Fibroblast of mammary gland (primary cell): ENCODE measurements around the gene KIF26B.

Experiments
- DNase-seq: peaks from one replicate; pipeline ENCODE4 v3.0.0-alpha.2; 2010; ENCODE audit warnings: low read depth
- H3K4me3 ChIP-seq: 2 replicates; pipeline ENCODE4 v1.5.1; 2011; ENCODE audit warnings: low read depth, mild to moderate bottlenecking, low read length, moderate library complexity; ENCODE audit not compliant: control insufficient read depth
- TF ChIP-seq, protein P1 (sequence below): conservative IDR thresholded peaks from 2 replicates; pipeline ENCODE4 v1.5.1; 2011; ENCODE audit warnings: low read depth, low read length, inconsistent platforms; ENCODE audit not compliant: control insufficient read depth, insufficient read depth

Gene KIF26B

DNA sequence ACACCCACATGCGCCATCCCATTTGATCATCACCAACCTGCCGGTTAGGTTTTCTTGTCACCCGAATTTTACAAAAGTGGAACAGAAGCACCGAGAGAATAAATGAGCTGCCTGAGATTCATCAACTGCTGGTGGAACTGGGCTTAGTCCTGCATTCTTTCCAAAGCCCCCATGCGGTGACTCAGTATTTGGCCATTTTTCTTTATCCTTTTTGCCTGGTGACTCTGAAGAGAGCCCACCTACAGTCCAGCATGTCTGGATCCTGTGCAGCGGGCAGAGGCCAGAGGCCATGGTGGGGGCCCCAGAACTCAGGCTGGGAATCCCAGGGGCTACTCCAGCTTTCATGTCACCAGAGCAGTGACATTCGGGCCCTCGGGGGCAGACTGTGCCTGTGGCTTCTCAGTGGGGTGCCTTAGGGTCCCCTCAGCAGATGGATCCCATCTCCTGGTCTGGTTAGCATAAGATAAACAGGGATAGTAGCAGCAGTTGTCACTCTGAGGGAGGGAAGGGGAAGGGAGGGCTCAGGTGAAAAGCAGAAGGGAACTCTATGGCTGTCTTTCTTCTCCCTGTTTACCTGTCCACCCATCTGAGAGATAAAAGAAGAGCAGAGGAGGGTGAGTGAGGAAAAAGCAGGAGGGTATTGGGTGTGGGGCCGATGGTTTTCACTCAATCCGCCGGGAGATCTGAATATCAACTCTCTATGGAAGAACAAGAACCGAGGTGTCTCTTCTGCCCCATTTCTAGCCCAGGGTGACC lies 63.2 kb downstream of the KIF26B start:
- no peak for DNase-seq
- no peak overlapping the region for H3K4me3 ChIP-seq
- TF ChIP-seq, protein P1, sequence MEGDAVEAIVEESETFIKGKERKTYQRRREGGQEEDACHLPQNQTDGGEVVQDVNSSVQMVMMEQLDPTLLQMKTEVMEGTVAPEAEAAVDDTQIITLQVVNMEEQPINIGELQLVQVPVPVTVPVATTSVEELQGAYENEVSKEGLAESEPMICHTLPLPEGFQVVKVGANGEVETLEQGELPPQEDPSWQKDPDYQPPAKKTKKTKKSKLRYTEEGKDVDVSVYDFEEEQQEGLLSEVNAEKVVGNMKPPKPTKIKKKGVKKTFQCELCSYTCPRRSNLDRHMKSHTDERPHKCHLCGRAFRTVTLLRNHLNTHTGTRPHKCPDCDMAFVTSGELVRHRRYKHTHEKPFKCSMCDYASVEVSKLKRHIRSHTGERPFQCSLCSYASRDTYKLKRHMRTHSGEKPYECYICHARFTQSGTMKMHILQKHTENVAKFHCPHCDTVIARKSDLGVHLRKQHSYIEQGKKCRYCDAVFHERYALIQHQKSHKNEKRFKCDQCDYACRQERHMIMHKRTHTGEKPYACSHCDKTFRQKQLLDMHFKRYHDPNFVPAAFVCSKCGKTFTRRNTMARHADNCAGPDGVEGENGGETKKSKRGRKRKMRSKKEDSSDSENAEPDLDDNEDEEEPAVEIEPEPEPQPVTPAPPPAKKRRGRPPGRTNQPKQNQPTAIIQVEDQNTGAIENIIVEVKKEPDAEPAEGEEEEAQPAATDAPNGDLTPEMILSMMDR = no peak

DNA sequence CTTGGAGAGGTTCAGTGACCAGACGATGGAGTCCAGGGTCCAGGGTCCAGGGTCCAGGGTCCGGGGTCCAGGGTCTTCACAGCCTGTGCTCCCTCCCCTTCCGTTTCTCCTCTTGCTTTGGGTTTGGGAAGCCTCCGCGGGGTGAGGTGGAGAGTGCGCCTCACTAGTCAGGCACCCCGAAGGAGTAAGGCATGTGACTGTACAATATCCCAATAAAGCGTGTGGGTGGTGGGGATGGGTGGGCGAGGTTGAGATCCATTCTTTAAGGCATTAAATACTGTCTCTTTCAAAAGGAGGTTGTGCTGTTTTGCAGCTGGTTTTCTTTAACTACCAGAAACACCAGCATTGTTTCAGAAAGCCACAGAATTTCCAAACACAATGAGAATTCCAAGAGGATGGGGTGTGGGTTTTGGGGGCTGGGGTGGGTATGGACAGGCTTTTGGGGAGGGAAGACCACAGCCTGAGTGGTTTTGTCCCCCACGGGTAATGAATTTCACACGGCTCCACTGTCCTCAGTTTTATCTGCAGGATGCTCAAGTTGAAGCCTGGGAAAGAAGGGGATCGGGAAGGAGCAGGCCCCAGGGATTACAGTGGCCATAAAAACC lies 65.7 kb downstream of the KIF26B start:
- TF ChIP-seq, protein P1 = no peak
- no peak overlapping the region for H3K4me3 ChIP-seq
- no peak for DNase-seq

DNA sequence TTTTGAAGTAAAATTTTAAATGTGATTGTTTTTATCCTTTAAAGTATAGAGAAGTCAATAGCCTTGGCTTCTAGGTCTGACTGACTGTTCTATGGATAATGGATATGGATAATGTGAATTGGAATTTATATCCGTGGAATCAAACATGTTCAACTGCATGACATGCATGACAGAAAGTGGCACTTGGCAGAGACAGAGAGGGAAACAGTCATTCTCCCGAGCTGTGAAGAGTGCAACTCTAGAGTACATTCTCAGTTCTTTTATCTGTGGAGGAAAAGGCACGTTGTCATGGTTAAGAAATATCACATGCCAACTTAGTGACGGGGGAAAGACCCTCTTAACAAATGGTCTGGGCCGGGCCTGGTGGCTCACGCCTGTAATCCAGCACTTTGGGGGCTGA lies 67.0 kb downstream of the KIF26B start:
- no peak for DNase-seq
- TF ChIP-seq, protein P1 = no peak
- H3K4me3 ChIP-seq = no peak overlapping the region

DNA sequence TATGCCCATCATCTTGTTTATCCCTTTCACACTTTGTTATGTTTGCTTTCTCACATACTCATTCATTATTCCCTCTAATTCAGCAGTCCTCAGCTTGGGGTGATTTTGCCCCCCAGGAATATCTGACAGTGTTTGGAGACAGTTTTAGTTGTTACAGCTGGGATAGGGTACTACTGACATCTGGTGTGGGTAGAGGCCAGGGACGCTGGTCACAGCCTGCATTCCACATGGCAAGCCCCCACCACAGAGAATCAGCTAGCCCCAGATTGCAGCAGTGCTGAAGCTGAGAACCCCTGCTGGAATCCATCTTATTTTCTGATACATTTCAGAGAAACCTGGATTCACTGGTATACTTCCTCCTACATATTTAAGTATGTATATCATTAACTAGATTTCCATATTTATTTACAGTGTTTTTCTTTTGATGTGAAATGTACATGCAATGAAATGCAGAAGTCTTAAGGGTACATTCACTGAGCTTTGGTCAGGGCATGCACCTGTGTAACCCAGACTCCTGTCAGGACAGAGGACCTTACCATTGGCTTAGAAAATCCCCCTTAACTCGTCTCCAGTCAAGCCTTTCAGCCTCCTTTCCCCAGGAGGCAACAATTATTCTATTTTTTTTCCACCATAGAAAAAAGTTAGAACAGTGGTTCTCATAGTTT lies 68.3 kb downstream of the KIF26B start:
- DNase-seq = no peak
- TF ChIP-seq, protein P1 = no peak
- no peak overlapping the region for H3K4me3 ChIP-seq

GRCh38 chr1:245225322-245226202 lies 70.8 kb downstream of the KIF26B start:
- TF ChIP-seq, protein P1 = no peak
- peak; percentile 24 for DNase-seq
- H3K4me3 ChIP-seq = no peak overlapping the region

DNA sequence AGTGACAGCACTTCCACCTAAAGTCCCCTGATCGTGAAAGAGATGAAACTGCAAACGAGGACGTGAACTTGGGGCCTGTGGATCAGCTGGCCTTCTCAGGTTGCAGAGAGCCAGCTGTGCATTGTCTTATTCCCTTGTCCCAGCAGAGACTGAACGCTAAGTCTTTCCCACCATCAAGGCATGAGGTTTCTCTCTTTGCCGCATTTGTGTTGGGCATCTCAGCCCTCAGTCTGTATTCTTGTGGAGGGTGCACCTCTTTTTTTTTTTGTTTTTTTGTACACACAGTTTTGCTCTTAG lies 71.4 kb downstream of the KIF26B start:
- TF ChIP-seq, protein P1 = no peak
- no peak for DNase-seq

More for the DNA sequence above, 71.4 kb downstream of the KIF26B start:
- H3K4me3 ChIP-seq = no peak overlapping the region
